Measurements from ENCODE around the gene TYROBP. TPM values are rescaled to one million over a fixed set of nuclear protein-coding genes. Genes with fewer than 3 reads are reported as not detected.
A peak's percentile ranks its signal among the peaks of the same experiment; 100 is the strongest.

The TYROBP gene
- total and polyA plus RNA-seq, 2 donors, result 52.6 to 162 TPM

DNA sequence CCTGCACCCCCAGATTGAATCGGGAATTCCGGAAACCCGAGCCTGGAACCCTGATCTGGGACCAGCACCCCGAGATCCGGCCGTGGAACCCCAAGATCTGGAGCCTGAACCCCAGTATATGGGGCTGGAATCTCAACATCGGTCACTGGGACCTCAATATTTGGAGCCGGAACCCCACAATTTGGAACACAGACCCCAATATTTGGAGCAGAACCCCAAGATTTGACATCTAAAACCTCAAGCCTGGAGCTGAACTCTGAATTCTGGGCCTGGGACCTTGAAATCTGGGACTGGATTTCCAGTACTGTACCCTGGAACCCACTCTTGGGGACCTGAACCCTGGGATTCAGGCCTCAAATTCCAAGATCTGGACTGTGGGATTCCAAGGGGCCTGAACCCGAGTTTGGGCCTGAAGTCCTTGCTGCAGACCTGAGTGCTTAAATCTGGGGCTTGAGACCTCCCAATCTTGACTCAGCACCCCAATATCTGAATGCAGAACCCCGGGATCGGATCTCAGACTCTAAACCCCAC lies 28.7 kb upstream of the TYROBP start:
- no peak for DNase-seq (ENCODE audit: low read depth in 6 of 9, low spot score in 9 of 9)
- peak overlapping the region in 1 of 2 donors; percentile 8 for H3K27ac ChIP-seq (ENCODE audit: low read depth in 1 of 2, low read length in 1 of 2)
- peak overlapping the region; percentile 36 to 73 for H3K4me3 ChIP-seq (ENCODE audit: low read length in 2 of 2)
- H3K36me3 ChIP-seq (ENCODE audit: control insufficient read depth in 2 of 2, insufficient read depth in 2 of 2, low read length in 1 of 2), result peaks cover 0 to 12% of the 10 kb centered on the region in 2 donors
- WGBS, result 39% methylated on average over 11 of the region's 11 CpGs
- H3K4me1 ChIP-seq (ENCODE audit: control insufficient read depth in 2 of 2, insufficient read depth in 2 of 2, low read length in 2 of 2), result peaks cover 13 to 20% of the 10 kb centered on the region in 2 donors
- H3K9me3 ChIP-seq (ENCODE audit: control insufficient read depth in 2 of 2, insufficient read depth in 1 of 2, low read length in 1 of 2), result peaks cover 0 to 2% of the 10 kb centered on the region in 2 donors
- peaks cover 0 to 32% of the 10 kb centered on the region in 2 donors for H3K27me3 ChIP-seq (ENCODE audit: control insufficient read depth in 2 of 2, insufficient read depth in 1 of 2, low read length in 1 of 2)

DNA sequence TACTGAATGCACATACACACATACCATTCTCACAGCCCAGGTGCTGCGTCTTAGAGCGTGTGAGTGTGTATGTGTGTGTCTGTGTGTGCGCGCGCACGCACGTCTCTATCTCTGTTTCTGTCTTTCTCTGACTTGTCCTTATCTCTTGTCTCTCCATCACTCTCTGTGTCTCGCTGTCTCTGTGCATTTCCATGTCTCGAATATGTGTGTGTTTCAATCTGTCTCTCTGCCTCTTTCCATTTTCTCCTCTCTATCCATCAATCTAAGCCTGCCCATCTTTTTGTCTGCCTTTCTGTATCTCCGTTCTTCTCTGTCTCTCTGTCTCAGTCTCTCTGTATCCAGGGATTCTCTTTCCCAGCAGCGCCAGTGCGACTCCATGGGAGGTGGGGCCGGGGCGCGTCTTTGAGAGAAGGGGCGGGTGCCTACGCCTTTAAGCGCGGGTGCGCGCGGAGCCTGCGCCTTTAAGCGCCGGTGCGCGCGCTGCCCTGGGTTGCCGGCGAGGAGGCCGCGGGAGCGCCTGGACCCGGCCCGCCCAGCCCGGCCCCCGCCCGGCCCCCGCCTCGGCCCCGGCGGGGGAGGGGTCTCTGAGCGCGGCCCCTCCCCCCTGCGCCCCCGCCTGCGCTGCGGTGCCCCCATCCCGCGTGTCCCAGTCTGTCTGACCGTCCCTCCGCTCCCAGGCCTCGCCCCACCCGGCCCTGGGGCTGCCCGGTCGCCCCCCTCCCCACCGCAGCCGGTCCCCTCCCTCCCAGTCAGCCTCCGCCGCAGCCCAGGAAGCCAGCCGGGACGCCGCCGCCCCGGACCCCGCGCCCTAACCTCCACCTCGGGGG lies 28.0 kb upstream of the TYROBP start, which contains the start of gene LRFN3:
LRFN3 (plus strand) TSS at position 464 of the 827 bp plus-strand sequence. CDS start 3,052 bp downstream, outside the sequence.
- peak in 3 of 9 donors; percentile 46 to 63 (median 59) for DNase-seq (ENCODE audit: low read depth in 6 of 9, low spot score in 9 of 9)
- H3K27ac ChIP-seq (ENCODE audit: low read depth in 1 of 2, low read length in 1 of 2), result peak within 1 kb of the TSS in 1 of 2 donors; percentile 25

DNA sequence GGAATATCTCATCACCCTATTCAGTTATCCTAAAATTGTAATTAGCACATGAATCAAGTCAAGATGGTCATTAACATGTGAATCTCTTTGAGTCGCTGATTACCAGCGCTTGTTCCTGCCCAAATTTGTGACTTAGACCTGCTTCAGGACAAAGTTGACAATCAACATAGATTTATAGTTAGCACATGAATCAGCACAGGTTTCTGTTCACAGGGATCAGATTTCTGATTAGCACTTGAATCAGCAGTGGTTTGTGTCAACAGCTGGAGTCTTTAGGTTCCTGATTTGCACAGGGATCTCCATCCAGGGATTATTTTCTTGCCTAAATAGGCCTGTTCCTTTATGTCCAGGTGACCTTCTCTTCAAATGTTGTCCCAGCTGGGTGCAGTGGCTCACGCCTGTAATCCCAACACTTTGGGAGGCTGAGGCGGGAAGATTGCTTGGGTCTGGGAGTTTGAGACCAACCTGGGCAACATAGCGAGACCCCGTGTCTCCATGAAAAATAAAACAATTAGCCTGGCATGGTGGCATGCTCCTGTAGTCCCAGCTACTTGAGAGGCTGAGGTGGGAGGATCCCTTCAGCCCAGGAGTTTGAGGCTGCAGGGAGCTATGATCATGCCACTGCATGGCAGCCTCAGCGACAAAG lies 24.3 kb upstream of the TYROBP start:
- H3K4me3 ChIP-seq (ENCODE audit: low read length in 2 of 2), result no peak overlapping the region
- peaks cover 17 to 19% of the 10 kb centered on the region in 2 donors for H3K4me1 ChIP-seq (ENCODE audit: control insufficient read depth in 2 of 2, insufficient read depth in 2 of 2, low read length in 2 of 2)
- peaks cover 0 to 28% of the 10 kb centered on the region in 2 donors for H3K27me3 ChIP-seq (ENCODE audit: control insufficient read depth in 2 of 2, insufficient read depth in 1 of 2, low read length in 1 of 2)
- H3K36me3 ChIP-seq (ENCODE audit: control insufficient read depth in 2 of 2, insufficient read depth in 2 of 2, low read length in 1 of 2), result no peaks in the 10 kb centered on the region
- DNase-seq (ENCODE audit: low read depth in 6 of 9, low spot score in 9 of 9), result no peak
- no peak overlapping the region for H3K27ac ChIP-seq (ENCODE audit: low read depth in 1 of 2, low read length in 1 of 2)
- no peaks in the 10 kb centered on the region for H3K9me3 ChIP-seq (ENCODE audit: control insufficient read depth in 2 of 2, insufficient read depth in 1 of 2, low read length in 1 of 2)
- 60% methylated on average over 7 of the region's 7 CpGs for WGBS

More for the DNA sequence above, 28.0 kb upstream of the TYROBP start, which contains the start of gene LRFN3:
- peaks cover 0 to 12% of the 10 kb centered on the region in 2 donors for H3K36me3 ChIP-seq (ENCODE audit: control insufficient read depth in 2 of 2, insufficient read depth in 2 of 2, low read length in 1 of 2)
- H3K4me3 ChIP-seq (ENCODE audit: low read length in 2 of 2), result peak within 1 kb of the TSS; percentile 36 to 73
- H3K4me1 ChIP-seq (ENCODE audit: control insufficient read depth in 2 of 2, insufficient read depth in 2 of 2, low read length in 2 of 2), result peaks cover 15 to 20% of the 10 kb centered on the region in 2 donors
- peaks cover 0 to 32% of the 10 kb centered on the region in 2 donors for H3K27me3 ChIP-seq (ENCODE audit: control insufficient read depth in 2 of 2, insufficient read depth in 1 of 2, low read length in 1 of 2)
- 4% methylated on average over 67 of the region's 68 CpGs for WGBS
- H3K9me3 ChIP-seq (ENCODE audit: control insufficient read depth in 2 of 2, insufficient read depth in 1 of 2, low read length in 1 of 2), result peaks cover 0 to 2% of the 10 kb centered on the region in 2 donors

DNA sequence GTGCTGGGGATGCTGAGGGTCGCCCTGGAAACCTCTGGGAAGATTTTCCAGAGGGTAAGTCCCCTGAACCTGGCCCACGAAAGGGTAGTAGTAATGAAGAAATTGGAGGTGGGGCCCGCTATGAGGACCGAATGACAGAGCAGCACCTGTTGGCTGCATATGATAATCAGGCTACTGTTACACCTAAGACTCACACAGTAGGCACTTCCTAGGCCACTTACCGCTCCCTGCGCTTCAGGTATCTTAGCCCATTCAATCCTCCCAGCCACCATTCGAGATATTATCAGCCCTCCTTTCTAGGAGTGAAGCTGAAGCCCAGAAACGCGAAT lies 23.7 kb upstream of the TYROBP start:
- Histone ChIP-seq H3K4me3 (ENCODE audit: low read length in 2 of 2) (no peak overlapping the region), H3K9me3 (ENCODE audit: control insufficient read depth in 2 of 2, insufficient read depth in 1 of 2, low read length in 1 of 2) (no peaks in the 10 kb centered on the region), H3K27ac (ENCODE audit: low read depth in 1 of 2, low read length in 1 of 2) (no peak overlapping the region), H3K27me3 (ENCODE audit: control insufficient read depth in 2 of 2, insufficient read depth in 1 of 2, low read length in 1 of 2) (peaks cover 0 to 22% of the 10 kb centered on the region in 2 donors), H3K36me3 (ENCODE audit: control insufficient read depth in 2 of 2, insufficient read depth in 2 of 2, low read length in 1 of 2) (no peaks in the 10 kb centered on the region), H3K4me1 (ENCODE audit: control insufficient read depth in 2 of 2, insufficient read depth in 2 of 2, low read length in 2 of 2) (peaks cover 11 to 14% of the 10 kb centered on the region in 2 donors)
- no peak for DNase-seq (ENCODE audit: low read depth in 6 of 9, low spot score in 9 of 9)
- 8% methylated on average over 9 of the region's 9 CpGs for WGBS

DNA sequence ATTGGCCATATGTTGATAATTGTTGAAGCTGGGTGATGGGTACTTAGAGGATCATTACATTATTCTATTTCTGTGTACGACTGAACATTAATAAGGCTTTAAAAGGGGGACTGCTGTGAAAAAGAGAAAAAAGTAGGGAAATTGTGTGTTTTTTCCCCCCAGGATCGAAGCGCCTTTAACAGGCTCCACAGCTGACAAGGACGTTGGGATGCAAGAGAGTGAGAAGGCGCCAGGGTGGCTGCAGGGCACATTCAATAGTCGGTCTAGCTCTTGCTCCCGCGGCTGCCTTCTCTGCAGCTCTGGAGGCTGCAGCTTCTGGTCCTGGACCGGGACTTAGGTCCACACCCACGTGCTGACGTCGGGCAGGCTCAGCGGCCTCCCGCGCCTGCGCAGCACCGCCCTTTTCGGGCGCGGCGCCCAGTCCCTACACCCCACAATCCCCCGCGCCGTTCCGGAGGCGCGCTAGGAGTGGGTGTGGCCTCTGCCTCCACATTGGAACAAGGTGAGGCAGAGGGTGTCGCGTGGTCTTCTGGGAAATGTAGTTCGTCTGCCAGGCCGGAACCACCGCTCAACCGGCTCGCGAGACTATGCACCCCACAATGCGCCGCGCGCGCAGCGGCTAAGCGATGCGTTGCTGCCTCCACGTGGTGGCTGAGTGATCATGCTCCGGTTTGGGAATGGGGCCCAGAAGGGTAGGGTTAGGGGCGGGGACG lies 23.2 kb upstream of the TYROBP start:
- peaks cover 7 to 10% of the 10 kb centered on the region in 2 donors for H3K4me1 ChIP-seq (ENCODE audit: control insufficient read depth in 2 of 2, insufficient read depth in 2 of 2, low read length in 2 of 2)
- peak; percentile 97 to 100 (median 100) for DNase-seq (ENCODE audit: low read depth in 6 of 9, low spot score in 9 of 9)
- under 1% methylated on average over 47 of the region's 47 CpGs for WGBS
- H3K9me3 ChIP-seq (ENCODE audit: control insufficient read depth in 2 of 2, insufficient read depth in 1 of 2, low read length in 1 of 2), result no peaks in the 10 kb centered on the region
- H3K27ac ChIP-seq (ENCODE audit: low read depth in 1 of 2, low read length in 1 of 2), result peak overlapping the region; percentile 87 to 90
- peaks cover 0 to 18% of the 10 kb centered on the region in 2 donors for H3K27me3 ChIP-seq (ENCODE audit: control insufficient read depth in 2 of 2, insufficient read depth in 1 of 2, low read length in 1 of 2)
- H3K36me3 ChIP-seq (ENCODE audit: control insufficient read depth in 2 of 2, insufficient read depth in 2 of 2, low read length in 1 of 2), result no peaks in the 10 kb centered on the region
- H3K4me3 ChIP-seq (ENCODE audit: low read length in 2 of 2), result peak overlapping the region; percentile 28 to 52

DNA sequence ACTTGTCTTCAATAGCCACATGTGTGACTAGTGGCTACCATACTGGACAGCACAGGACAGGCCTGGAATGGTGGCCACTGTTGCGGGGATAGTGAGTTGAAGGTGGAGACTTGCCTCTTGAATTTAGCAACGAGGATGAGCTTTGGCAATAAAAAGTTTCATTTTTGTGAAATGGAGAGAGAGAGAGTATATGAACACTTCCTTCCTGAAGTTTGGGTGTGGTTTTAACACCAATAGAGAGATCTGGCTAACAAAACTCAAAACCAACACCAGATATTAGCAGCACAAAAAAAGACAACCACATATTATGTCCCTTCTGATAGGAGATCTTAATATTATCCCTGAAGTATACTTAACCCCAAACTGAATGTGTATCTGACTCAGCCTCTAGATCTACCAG lies 21.8 kb upstream of the TYROBP start:
- Histone ChIP-seq H3K27ac (ENCODE audit: low read depth in 1 of 2, low read length in 1 of 2) (peak overlapping the region; percentile 36 to 84), H3K4me3 (ENCODE audit: low read length in 2 of 2) (no peak overlapping the region), H3K9me3 (ENCODE audit: control insufficient read depth in 2 of 2, insufficient read depth in 1 of 2, low read length in 1 of 2) (no peaks in the 10 kb centered on the region), H3K36me3 (ENCODE audit: control insufficient read depth in 2 of 2, insufficient read depth in 2 of 2, low read length in 1 of 2) (no peaks in the 10 kb centered on the region), H3K4me1 (ENCODE audit: control insufficient read depth in 2 of 2, insufficient read depth in 2 of 2, low read length in 2 of 2) (peaks cover 0 to 6% of the 10 kb centered on the region in 2 donors), H3K27me3 (ENCODE audit: control insufficient read depth in 2 of 2, insufficient read depth in 1 of 2, low read length in 1 of 2) (peaks cover 0 to 5% of the 10 kb centered on the region in 2 donors)
- DNase-seq (ENCODE audit: low read depth in 6 of 9, low spot score in 9 of 9), result peak in 1 of 9 donors; percentile 31
- 35% methylated on average over 2 of the region's 2 CpGs for WGBS

DNA sequence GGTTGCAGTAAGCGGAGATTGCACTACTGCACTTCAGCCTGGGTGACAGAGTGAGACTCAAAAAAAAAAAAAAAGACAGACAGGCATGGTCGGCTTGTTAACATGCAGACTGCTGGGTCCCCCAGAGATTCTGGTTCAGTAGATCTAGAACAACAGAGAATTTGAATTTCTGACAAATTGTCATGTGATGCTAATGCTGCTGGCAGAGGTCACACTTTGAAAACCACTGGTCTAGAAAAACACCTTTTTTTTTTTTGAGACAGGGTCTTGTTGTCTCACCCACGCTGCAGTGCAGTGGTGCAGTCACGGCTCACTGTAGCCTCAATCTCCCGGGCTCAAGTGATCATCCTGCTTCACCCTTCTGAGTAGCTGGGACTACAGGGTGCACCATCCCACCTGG lies 20.4 kb upstream of the TYROBP start:
- no peak for DNase-seq (ENCODE audit: low read depth in 6 of 9, low spot score in 9 of 9)
- peaks cover 0 to 2% of the 10 kb centered on the region in 2 donors for H3K27me3 ChIP-seq (ENCODE audit: control insufficient read depth in 2 of 2, insufficient read depth in 1 of 2, low read length in 1 of 2)
- H3K4me1 ChIP-seq (ENCODE audit: control insufficient read depth in 2 of 2, insufficient read depth in 2 of 2, low read length in 2 of 2), result peaks cover 0 to 6% of the 10 kb centered on the region in 2 donors
- H3K36me3 ChIP-seq (ENCODE audit: control insufficient read depth in 2 of 2, insufficient read depth in 2 of 2, low read length in 1 of 2), result no peaks in the 10 kb centered on the region
- H3K27ac ChIP-seq (ENCODE audit: low read depth in 1 of 2, low read length in 1 of 2), result no peak overlapping the region
- H3K4me3 ChIP-seq (ENCODE audit: low read length in 2 of 2), result no peak overlapping the region
- WGBS, result 89% methylated on average over 5 of the region's 5 CpGs
- H3K9me3 ChIP-seq (ENCODE audit: control insufficient read depth in 2 of 2, insufficient read depth in 1 of 2, low read length in 1 of 2), result no peaks in the 10 kb centered on the region

DNA sequence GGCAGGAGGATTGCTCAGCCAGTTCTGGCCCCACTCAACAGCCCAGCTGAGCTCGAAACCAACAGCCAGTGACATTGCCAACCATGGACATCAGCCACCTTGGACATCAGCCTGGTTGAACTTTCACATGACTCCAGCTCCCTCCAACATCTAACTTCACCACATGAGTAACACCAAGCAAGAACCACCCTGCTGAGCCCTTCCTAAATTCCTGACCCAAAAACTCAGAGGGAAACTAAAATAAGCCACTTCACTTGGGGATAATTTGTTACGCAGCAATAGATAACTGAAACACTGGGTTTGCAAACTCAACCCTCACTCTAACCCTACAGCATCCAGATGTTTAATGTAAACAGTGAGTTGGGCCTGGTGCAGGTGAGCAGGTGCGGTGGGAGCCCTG lies 17.4 kb upstream of the TYROBP start:
- no peak for DNase-seq (ENCODE audit: low read depth in 6 of 9, low spot score in 9 of 9)
- Histone ChIP-seq H3K4me1 (ENCODE audit: control insufficient read depth in 2 of 2, insufficient read depth in 2 of 2, low read length in 2 of 2) (peaks cover 0 to 4% of the 10 kb centered on the region in 2 donors), H3K27ac (ENCODE audit: low read depth in 1 of 2, low read length in 1 of 2) (no peak overlapping the region), H3K9me3 (ENCODE audit: control insufficient read depth in 2 of 2, insufficient read depth in 1 of 2, low read length in 1 of 2) (no peaks in the 10 kb centered on the region), H3K27me3 (ENCODE audit: control insufficient read depth in 2 of 2, insufficient read depth in 1 of 2, low read length in 1 of 2) (no peaks in the 10 kb centered on the region), H3K36me3 (ENCODE audit: control insufficient read depth in 2 of 2, insufficient read depth in 2 of 2, low read length in 1 of 2) (no peaks in the 10 kb centered on the region), H3K4me3 (ENCODE audit: low read length in 2 of 2) (no peak overlapping the region)
- 96% methylated on average over 3 of the region's 3 CpGs for WGBS
